DND-41 (cell line): ENCODE data around the gene BOD1L1.

Experiments used
- ATAC-seq: fragments of 200-7000 bp; cut with Tn5 transposase; 3 replicates; pipeline ENCODE4 v1.9.1; 2021; ENCODE audit warnings: low read depth; ENCODE audit not compliant: insufficient read depth
- DNase-seq: peaks from one replicate; pipeline ENCODE4 v3.0.0-alpha.2; 2020
- H2AFZ ChIP-seq: 2 replicates; pipeline ENCODE4 v1.6.0; 2012; ENCODE audit warnings: low read depth, low read length
- H3K27ac ChIP-seq: 2 replicates; pipeline ENCODE4 v1.5.1; 2012; ENCODE audit warnings: low read length, inconsistent platforms
- H3K27me3 ChIP-seq: fragments of 200-600 bp; sonication (generic); 2 replicates; pipeline ENCODE4 v1.6.0; 2012; ENCODE audit warnings: low read length, mild to moderate bottlenecking, inconsistent platforms; ENCODE audit not compliant: insufficient read depth, poor library complexity
- H3K36me3 ChIP-seq: 2 replicates; pipeline ENCODE4 v1.5.1; 2012; ENCODE audit warnings: low read length, inconsistent platforms; ENCODE audit not compliant: insufficient read depth
- H3K4me1 ChIP-seq: 2 replicates; pipeline ENCODE4 v1.5.1; 2012; ENCODE audit warnings: mild to moderate bottlenecking, low read length; ENCODE audit not compliant: insufficient read depth
- H3K4me2 ChIP-seq: 2 replicates; pipeline ENCODE4 v1.6.0; 2012; ENCODE audit warnings: mild to moderate bottlenecking, moderate library complexity, low read length, inconsistent platforms; ENCODE audit not compliant: insufficient read depth
- H3K4me3 ChIP-seq, 2 experiments: fragments of 200-600 bp in 1 of 2; shearing (Covaris generic) in 1 of 2; 2 replicates each; pipeline ENCODE4 v1.5.1; 2012 to 2016; ENCODE audit warnings: inconsistent platforms in 2 of 2, low read length in 2 of 2, mild to moderate bottlenecking in 2 of 2, low read depth in 1 of 2, moderate library complexity in 1 of 2
- H3K79me2 ChIP-seq: 2 replicates; pipeline ENCODE4 v1.6.0; 2012; ENCODE audit warnings: low read length, inconsistent platforms; ENCODE audit not compliant: insufficient read depth
- H3K9ac ChIP-seq: 2 replicates; pipeline ENCODE4 v1.6.0; 2012; ENCODE audit warnings: low read depth, mild to moderate bottlenecking, inconsistent platforms, low read length, moderate library complexity
- H3K9me3 ChIP-seq: 2 replicates; pipeline ENCODE4 v1.5.1; 2012; ENCODE audit warnings: low read length, moderate library complexity, mild to moderate bottlenecking, inconsistent platforms; ENCODE audit not compliant: insufficient read depth, severe bottlenecking
- H4K20me1 ChIP-seq: 2 replicates; pipeline ENCODE4 v1.6.0; 2012; ENCODE audit warnings: low read length; ENCODE audit not compliant: insufficient read depth
- CTCF ChIP-seq: IDR thresholded peaks from 2 replicates; pipeline ENCODE4 v1.5.1; 2012; ENCODE audit warnings: borderline replicate concordance, low read length, moderate library complexity, mild to moderate bottlenecking; ENCODE audit not compliant: poor library complexity, severe bottlenecking; ENCODE audit errors: extremely low read depth
- EZH2 ChIP-seq: IDR thresholded peaks from 3 replicates; pipeline ENCODE4 v1.6.1; 2012; ENCODE audit warnings: borderline replicate concordance, low read depth, mild to moderate bottlenecking, moderate library complexity, low read length, inconsistent platforms; ENCODE audit not compliant: severe bottlenecking

Gene BOD1L1

DNA sequence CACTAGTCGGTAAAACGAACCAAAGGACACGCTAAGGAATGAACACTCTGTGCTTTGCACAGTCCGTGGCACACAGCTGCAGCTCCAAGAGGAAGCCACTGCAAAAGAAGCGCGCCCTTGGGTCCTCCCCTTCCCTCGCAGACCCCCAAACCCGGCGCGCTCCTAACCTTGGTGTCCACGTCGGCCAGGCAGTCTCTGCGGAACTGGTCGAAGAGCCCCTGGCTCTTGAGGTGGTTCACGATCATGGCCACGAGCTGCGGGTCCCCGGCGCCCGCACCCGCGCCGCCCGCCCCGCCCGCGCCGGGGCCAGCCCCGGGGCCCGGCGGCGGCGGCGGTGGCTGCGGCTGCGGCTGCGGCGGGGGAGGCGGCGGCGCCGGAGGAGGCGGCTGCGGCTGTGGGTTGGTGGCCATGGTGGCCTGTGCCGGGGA is 333 bp downstream of the BOD1L1 start:
- Histone ChIP-seq H3K36me3 (no peaks in the 10 kb centered on the region), H3K27me3 (no peaks in the 10 kb centered on the region), H2AFZ (peak overlapping the region; percentile 93), H4K20me1 (peaks cover 23% of the 10 kb centered on the region; the same call in 1 of the 2 replicates), H3K9me3 (no peaks in the 10 kb centered on the region), H3K4me2 (peak overlapping the region; percentile 89), H3K9ac (peak overlapping the region; percentile 82), H3K4me3 (peak overlapping the region; percentile 69 to 80), H3K27ac (peak overlapping the region; percentile 91), H3K79me2 (peaks cover 60% of the 10 kb centered on the region), H3K4me1 (peaks cover 31% of the 10 kb centered on the region)
- peak; percentile 41 for DNase-seq
- ATAC-seq, result peak; percentile 56
- TF ChIP-seq CTCF (peak; percentile 3), EZH2 (no peak)

DNA sequence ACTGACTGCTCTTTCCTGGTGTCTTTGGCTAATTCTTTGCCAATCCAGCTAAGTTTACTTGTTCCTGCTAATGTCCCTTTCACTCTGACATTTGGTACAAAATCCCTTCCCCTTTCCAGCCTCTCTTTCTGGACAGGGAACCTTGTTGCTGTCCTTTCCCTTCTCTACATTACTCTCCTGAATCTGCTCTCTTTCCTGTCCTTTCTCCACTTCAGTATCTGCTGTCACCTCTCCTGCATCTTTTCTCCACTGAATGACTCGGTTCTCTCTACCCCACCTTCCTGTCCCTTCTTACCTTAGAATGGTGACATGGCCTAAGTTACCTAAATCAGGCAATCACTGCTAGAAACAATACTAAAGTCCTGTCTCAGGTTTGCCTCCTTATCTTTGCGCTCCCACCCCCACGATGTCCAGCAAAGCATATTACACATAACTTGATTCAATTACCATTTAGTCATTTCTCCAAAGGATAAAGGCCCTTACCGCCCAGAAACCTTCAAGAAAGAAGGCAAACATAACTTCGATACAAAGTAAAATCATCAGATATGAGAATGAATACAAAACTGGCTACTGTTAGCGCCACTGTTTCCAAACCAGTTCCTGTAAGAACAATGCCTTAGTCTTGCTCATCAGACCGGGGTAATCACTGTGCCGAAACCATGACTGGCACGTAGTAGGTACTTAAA is 890 bp downstream of the BOD1L1 start:
- H3K27ac ChIP-seq, result peak overlapping the region; percentile 64
- peaks cover 64% of the 10 kb centered on the region for H3K79me2 ChIP-seq
- no peaks in the 10 kb centered on the region for H3K27me3 ChIP-seq
- peaks cover 31% of the 10 kb centered on the region for H3K4me1 ChIP-seq
- H2AFZ ChIP-seq, result peak overlapping the region; percentile 65
- H3K4me3 ChIP-seq, result peak overlapping the region; percentile 67 to 80
- peaks cover 24% of the 10 kb centered on the region; the same call in 1 of the 2 replicates for H4K20me1 ChIP-seq
- peak overlapping the region; percentile 82 for H3K9ac ChIP-seq
- no peak for DNase-seq
- H3K36me3 ChIP-seq, result no peaks in the 10 kb centered on the region
- ATAC-seq, result no peak
- TF ChIP-seq CTCF (no peak), EZH2 (no peak)
- H3K9me3 ChIP-seq, result no peaks in the 10 kb centered on the region
- H3K4me2 ChIP-seq, result peak overlapping the region; percentile 76

GRCh38 chr4:13618212-13618806 is 9.2 kb downstream of the BOD1L1 start:
- no peak overlapping the region for H3K9ac ChIP-seq
- H3K4me3 ChIP-seq, result no peak overlapping the region
- H2AFZ ChIP-seq, result no peak overlapping the region
- no peak overlapping the region for H3K27ac ChIP-seq
- ATAC-seq, result no peak
- no peak for TF ChIP-seq EZH2
- no peak for TF ChIP-seq CTCF
- H3K4me2 ChIP-seq, result no peak overlapping the region
- peaks cover 29% of the 10 kb centered on the region for H3K79me2 ChIP-seq
- no peaks in the 10 kb centered on the region for H3K27me3 ChIP-seq
- peaks cover 65% of the 10 kb centered on the region for H3K36me3 ChIP-seq
- no peaks in the 10 kb centered on the region for H3K4me1 ChIP-seq
- no peaks in the 10 kb centered on the region for H3K9me3 ChIP-seq
- no peak for DNase-seq
- H4K20me1 ChIP-seq, result peaks cover 19% of the 10 kb centered on the region; the same call in 1 of the 2 replicates
